Suprapubic skin (tissue), 3 donors: ENCODE results near the gene DLAT.

ENCODE experiments used
- CTCF ChIP-seq, 2 donors: fragments of 200-600 bp in 1 of 2; fragments of 450-650 bp in 1 of 2; sonication (generic) in 1 of 2; IDR thresholded peaks; one replicate each; pipeline ENCODE4 v1.5.1; 2016 to 2019; ENCODE audit warnings: antibody characterized with exemption in 2 of 2, mild to moderate bottlenecking in 1 of 2, moderate library complexity in 1 of 2
- POLR2A ChIP-seq, 2 donors: fragments of 450-650 bp; IDR thresholded peaks; one replicate each; pipeline ENCODE4 v1.6.1; 2017; ENCODE audit warnings: antibody characterized with exemption in 2 of 2, mild to moderate bottlenecking in 2 of 2, moderate library complexity in 2 of 2

- no peak for TF ChIP-seq CTCF (IDR thresholded peaks at IDR 0.05)
- no peak for TF ChIP-seq POLR2A (IDR thresholded peaks at IDR 0.05)
These were observed 47.8 kb upstream of the DLAT start for GRCh38 chr11:111977146-111978027.
